Measurements from ENCODE around the gene ADPRM.

Gene ADPRM

DNA sequence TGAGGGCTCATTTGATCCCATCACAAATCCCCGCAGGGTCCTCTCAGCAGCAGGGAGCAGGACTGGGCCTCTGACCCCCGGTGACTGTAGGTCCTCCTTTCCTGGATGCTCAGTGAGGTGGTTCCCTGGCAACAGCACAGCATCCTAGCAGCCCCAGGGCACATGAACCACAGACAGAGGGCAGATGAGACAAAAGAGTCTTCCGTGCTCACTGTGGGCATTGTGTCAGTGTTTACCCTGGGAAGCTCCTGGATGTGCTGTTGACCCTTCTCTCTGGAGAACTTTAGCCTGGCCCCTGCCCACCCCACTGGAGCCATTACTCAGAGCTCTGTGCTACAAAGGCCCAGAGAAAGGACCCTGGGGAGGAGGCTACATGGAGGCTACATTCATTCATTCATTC lies 54.2 kb downstream of the ADPRM start:
- CTCF ChIA-PET, result no interaction called here

DNA sequence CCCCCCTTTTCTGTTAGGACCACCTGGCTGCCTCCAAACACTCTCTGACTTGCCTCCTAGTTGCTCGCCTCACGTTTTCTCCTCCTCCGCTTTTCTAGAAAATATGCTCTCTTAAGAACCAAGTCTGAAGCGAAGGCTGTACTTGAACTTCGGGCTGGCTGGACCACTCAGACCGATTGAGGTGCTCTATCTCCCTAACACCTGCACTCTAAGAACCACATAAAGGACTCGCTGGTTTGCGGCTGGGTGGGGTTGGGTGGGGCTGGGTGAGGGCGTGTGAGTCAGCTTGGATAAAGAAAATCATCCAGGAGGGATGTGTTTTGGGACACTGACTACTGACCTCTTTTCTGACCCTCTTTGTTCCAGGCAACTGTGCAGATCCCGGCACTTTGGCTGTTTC lies 55.3 kb downstream of the ADPRM start:
- POLR2A ChIA-PET, result no interaction called here
- TF ChIP-seq, protein P1, sequence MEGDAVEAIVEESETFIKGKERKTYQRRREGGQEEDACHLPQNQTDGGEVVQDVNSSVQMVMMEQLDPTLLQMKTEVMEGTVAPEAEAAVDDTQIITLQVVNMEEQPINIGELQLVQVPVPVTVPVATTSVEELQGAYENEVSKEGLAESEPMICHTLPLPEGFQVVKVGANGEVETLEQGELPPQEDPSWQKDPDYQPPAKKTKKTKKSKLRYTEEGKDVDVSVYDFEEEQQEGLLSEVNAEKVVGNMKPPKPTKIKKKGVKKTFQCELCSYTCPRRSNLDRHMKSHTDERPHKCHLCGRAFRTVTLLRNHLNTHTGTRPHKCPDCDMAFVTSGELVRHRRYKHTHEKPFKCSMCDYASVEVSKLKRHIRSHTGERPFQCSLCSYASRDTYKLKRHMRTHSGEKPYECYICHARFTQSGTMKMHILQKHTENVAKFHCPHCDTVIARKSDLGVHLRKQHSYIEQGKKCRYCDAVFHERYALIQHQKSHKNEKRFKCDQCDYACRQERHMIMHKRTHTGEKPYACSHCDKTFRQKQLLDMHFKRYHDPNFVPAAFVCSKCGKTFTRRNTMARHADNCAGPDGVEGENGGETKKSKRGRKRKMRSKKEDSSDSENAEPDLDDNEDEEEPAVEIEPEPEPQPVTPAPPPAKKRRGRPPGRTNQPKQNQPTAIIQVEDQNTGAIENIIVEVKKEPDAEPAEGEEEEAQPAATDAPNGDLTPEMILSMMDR (IDR thresholded peaks at IDR 0.05; ENCODE audit: control extremely low read depth, extremely low read depth, low read depth, missing control alignments), result no peak
- CTCF ChIA-PET, result no interaction called here
- DNase-seq (ENCODE audit: extremely low spot score), result no peak

More for the DNA sequence above, 54.2 kb downstream of the ADPRM start:
- TF ChIP-seq, protein P1 (IDR thresholded peaks at IDR 0.05; ENCODE audit: control extremely low read depth, extremely low read depth, low read depth, missing control alignments), result no peak
- DNase-seq (ENCODE audit: extremely low spot score), result no peak
- POLR2A ChIA-PET, result no interaction called here

DNA sequence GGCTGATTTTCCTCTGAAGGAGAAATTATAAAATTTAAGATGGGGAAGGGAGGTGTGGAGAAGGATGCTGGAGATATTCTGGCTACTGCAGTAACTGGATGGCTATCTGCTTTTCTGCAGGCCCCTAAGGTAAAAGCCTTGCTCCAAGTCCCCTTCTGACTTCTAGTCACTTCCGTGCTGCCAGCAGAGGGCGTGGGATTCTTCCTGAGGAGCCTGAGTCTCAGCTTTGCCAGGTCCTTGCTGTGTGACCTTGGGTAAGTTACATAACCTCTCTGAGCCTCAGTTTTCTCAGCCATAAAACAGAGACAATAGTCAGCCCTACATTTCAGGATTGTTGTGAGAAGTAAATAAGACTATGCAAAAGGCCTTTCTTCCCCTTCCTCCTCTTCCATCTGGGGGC lies 56.7 kb downstream of the ADPRM start:
- TF ChIP-seq, protein P1 (IDR thresholded peaks at IDR 0.05; ENCODE audit: control extremely low read depth, extremely low read depth, low read depth, missing control alignments), result peak; percentile 38
- peak; percentile 32 for DNase-seq (ENCODE audit: extremely low spot score)
- POLR2A ChIA-PET, result no interaction called here
- CTCF ChIA-PET, result interaction anchor here (1.9 kb wide), 1 partner anchor 17 kb away, joined by 5 read pairs; no protein-coding TSS in a partner anchor

DNA sequence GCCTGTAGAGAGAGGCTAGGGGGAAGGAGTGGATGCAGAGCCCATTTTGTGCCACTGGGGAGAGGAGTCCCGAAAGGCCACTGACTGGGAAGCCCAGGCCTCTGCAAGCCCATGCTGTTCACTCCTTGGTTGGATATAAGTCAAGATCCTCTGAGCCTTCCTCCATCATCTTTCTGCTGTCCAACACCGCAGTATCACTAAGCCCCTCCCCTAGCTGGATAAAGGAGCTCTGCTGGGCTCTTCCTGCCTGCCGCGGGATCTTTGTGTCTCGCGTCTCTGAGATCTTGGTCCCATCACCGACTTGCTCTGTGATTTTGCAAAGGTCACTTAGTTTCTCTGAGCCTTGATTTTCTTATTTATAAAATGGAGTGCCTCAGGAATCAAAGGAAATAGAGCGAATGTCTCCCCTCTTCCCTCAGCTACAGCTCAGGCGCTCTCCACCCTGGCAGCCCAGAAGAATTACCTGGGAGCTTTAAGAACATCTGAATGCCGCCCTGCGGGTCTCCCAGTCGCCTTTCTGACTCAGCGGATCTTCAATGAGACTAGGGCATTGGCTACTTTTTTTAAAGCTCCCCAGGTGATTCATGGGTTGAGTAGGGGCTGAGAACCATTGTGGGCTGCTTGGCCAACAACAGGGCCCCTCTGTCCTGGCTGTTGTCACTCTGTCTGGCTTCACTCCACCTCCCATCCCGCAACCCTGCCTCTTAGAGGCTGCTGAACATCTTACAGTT lies 57.6 kb downstream of the ADPRM start:
- CTCF ChIA-PET, result interaction anchor here (1.9 kb wide), 1 partner anchor 18 kb away, joined by 5 read pairs; no protein-coding TSS in a partner anchor
- no peak for DNase-seq (ENCODE audit: extremely low spot score)
- POLR2A ChIA-PET, result no interaction called here
- TF ChIP-seq, protein P1 (IDR thresholded peaks at IDR 0.05; ENCODE audit: control extremely low read depth, extremely low read depth, low read depth, missing control alignments), result no peak

DNA sequence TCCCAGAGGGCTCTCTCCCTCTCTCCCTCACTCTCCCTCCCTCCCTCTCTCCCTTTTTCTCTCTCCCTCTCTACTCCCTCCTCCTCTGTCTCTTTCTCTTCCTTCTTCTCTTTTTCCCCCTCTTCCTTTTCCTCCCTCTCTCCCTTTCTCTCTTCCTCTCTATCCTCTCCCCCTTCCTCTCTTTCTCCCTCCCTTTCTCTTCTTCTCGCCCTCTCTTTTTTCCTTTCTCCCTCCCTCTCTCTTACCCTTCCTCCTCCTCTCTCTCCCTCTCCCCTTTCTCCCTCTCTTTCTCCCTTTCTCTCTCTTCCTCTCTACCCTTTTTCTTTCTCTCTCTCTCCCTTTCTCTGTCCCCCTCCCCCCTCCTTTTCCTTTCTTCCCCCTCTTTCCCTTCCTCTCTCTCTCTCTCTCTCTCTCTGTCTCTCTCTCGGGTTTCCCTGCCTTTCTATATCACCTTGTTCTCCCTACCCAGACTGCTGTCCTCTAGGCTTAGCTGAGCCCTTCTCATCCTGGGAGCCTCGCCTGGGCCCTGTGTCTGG lies 58.3 kb downstream of the ADPRM start:
- ChIA-PET POLR2A (no interaction called here), CTCF (interaction anchor here (1.9 kb wide), 1 partner anchor 19 kb away, joined by 5 read pairs; no protein-coding TSS in a partner anchor)
- TF ChIP-seq, protein P1 (IDR thresholded peaks at IDR 0.05; ENCODE audit: control extremely low read depth, extremely low read depth, low read depth, missing control alignments), result no peak
- DNase-seq (ENCODE audit: extremely low spot score), result no peak

DNA sequence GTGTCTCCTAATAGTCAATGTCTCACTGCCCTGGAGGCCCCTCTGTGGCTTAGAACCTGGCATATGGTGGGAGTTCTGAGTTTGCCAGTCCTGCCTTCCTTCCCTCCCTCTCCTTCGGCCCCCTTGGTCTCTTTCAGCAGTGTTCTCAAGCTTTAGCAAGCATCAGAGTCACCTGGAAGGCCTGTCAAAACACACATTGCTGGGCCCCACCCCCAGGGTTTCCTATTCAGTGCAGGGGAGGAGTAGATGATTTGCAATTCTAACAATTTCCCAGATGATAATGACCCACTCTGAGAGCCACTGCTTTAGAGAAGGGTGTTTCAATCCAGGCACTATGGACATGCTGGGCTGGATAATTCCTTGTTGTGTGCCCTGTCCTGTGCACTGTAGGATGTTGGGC lies 58.8 kb downstream of the ADPRM start:
- ChIA-PET POLR2A (no interaction called here), CTCF (interaction anchor here (2.1 kb wide), 1 partner anchor 9 kb away, joined by 8 read pairs; no protein-coding TSS in a partner anchor)
- no peak for DNase-seq (ENCODE audit: extremely low spot score)
- TF ChIP-seq, protein P1 (IDR thresholded peaks at IDR 0.05; ENCODE audit: control extremely low read depth, extremely low read depth, low read depth, missing control alignments), result no peak
